NCI-H524 (cell line): Measurements from ENCODE around the gene STAT5A.
A peak's percentile ranks its signal among the peaks of the same experiment; 100 is the strongest.

Experiments used
- DNase-seq, 2 experiments: peaks; one replicate each; lab custom pipeline; 2025; lab: John Stamatoyannopoulos, UW

STAT5A gene

DNA sequence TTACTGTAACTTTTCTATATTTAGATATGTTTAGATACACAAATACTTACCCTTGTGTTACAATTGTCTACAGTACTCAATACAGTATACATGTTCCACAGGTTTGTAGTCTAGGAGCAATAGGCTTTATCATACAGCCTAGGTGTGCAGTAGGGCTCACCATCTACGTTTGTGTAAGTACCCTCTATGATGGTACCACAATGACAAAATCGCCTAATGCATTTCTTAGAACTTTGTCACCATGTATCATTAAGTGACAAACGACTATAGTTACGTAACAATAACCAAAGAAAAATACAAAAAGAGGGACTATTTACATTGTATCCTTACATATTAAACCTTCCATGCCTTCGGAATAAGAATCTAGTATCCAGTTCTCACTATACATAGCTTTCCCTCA is 20.1 kb upstream of the STAT5A start:
- DNase-seq: no peak

DNA sequence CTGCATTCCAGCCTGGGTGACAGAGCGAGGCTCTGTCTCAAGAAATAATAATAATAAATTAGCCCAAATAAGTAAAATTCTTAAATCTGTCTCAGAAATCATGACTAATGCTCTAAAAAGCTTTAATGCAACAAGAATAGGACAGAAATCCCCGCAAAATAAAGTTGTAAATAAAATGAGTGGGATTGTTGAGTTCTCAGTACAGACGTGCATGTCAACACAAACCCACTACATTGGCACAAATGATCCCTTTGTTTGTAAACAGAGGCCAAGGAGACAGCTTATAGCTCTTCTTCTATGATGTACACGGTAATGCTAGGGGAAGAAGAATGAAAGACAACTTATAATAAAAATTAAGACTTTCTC is 18.1 kb upstream of the STAT5A start:
- DNase-seq: no peak

- no peak for DNase-seq
Observed at GRCh38 chr17:42270596-42270995, 17.7 kb upstream of the STAT5A start.

GRCh38 chr17:42271006-42271778 is 17.1 kb upstream of the STAT5A start:
- no peak for DNase-seq

GRCh38 chr17:42271779-42272035 is 16.6 kb upstream of the STAT5A start:
- DNase-seq: no peak

GRCh38 chr17:42272162-42272907 is 16.0 kb upstream of the STAT5A start:
- DNase-seq: no peak

- DNase-seq: no peak
Observed at GRCh38 chr17:42273474-42274252, 14.6 kb upstream of the STAT5A start.

GRCh38 chr17:42274253-42274542 is 14.1 kb upstream of the STAT5A start:
- DNase-seq: no peak

- DNase-seq: peak in 1 of 2 experiments; percentile 64
Observed at GRCh38 chr17:42274812-42275526, 13.3 kb upstream of the STAT5A start.

- DNase-seq: peak; percentile 38 to 52
Observed at GRCh38 chr17:42275527-42276358, 12.6 kb upstream of the STAT5A start.

GRCh38 chr17:42276359-42276608 is 12.0 kb upstream of the STAT5A start, which contains the start of gene STAT5B:
Gene STAT5B (minus strand): TSS chr17:42276391. CDS start chr17:42232127, 44,264 bp downstream.
- peak; percentile 27 to 76 for DNase-seq

GRCh38 chr17:42276609-42277341 is 11.5 kb upstream of the STAT5A start:
- DNase-seq: peak in 1 of 2 experiments; percentile 50

GRCh38 chr17:42277342-42277712 is 11.0 kb upstream of the STAT5A start:
- no peak for DNase-seq

DNA sequence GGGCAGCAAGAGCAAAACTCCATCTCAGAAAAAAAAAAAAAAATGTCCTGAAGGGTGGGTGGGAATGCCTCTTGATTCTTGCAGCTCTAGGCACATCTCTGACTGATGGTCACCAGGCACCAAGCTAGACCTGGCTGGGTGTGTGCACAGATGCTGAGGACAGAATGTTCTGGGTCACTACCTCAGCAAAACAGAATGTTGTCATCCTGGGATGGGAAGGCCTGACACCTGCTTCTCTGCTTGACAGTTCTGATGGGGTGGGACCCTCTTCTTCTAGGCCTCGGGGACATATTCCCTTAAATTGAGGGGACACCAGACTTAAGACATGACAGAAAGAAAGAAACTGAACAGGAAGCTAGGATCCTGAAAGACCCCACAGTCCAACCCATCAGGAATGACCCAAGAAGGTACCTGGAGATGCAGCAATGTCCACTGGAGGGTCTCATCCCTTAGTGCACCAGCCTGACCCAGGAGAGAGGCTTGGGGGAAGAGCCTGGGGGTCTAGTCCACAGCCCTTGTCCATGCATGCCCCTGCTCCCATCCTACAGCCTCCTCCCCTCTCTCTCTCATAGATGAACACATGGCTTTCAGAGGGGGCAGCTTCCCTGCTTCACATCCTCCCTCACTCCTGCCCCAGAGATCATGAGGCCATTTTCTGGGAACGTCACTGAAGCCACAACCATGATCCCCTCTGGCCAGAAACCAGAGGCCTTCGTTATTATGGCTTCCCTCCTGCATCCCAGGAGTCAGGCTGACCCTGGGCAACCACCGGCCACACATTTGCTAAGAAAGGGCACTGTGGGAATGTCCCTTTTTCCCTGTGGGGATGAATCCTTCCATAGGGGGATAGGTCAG is 8.3 kb upstream of the STAT5A start:
- DNase-seq: no peak

DNA sequence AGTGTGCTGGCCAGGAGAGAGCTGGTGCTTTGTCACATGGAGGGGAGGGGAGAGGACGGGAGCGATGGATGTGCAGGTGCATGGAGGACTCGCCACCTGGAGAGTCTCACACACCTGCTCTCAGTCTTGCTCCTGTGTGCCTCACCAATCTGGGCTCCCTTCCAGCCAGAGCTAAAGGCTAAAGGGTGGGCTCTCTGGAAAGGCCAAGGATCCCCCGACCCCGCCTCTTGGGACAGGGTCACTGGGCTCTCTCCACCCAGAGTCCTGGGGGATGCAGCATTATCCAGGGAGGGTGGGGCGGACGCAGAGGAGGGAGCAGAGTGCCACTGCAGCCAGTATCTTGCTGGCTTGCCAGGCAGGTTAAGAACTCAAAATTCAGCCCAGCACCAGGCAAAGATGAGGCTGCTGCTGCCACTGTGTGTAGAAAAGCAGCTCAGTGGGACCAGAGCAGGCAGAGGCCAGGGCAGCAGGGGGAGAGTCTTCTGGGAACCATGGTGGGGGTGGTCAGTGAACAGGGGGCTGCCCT is 6.7 kb upstream of the STAT5A start:
- no peak for DNase-seq

DNA sequence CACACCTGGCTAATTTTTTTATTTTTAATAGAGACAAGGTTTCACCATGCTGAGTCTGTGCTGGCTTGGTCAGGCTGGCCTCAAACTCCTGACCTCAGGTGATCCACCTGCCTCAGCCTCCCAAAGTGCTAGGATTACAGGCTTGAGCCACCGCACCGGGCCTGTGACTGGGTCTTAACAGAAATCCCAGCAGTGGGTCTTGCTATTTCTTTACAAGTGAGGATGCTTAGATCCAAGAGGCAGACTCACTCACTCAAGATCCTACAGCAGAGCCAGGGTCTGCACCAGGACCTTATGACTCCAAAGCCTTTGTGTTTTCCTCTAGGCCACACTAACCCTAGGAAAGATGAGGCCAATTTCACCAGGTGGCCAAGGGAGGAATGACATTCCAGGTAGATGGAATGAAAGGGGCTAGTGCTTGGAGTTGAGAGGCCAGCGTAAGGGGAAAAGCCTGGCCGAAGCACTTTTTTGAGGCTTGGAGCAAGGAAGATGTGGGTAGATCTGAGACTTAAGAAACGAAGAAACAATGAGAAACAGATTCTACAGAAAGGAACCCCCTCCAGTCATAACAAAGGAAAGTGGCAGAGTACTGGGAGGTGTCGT is 5.7 kb upstream of the STAT5A start:
- DNase-seq: no peak

DNA sequence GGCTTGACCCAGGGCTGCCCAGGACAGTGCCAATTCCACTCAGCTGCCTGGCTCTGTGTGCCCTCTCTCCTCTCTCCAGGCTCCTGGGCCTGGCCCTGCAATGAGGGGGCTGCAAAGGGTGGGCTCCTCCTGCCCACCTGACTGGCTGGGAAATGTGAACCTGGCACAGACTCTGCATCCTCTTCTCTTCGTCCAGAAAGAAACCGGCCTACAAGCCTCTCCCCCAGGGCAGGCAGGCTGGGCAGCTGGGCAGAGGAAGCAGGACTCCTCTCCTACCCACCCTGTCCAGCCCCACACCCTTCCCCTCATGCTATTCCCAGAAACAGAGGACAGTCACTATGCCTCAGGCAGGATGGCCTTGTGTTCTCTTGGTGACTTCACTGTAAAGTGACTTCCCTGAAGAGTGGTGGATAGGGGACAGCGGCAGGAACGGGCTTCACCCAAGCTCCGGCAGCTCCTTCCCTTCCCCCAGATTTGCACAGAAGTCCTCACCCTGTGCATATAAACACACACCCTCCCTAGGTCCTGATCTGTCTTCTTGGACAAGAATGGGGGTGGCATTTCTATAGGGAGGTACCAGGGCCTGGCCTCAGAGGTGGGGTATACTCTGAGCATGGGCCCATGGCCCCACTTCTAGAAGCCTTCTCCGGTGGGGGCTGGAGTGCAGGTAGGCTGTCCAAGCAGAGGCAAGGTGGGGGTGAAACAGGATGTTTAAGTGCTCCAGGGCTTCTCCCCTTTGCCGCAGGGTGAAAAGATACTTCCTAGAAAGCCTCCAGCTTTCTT is 4.9 kb upstream of the STAT5A start:
- no peak for DNase-seq

GRCh38 chr17:42284024-42284369 is 4.3 kb upstream of the STAT5A start:
- no peak for DNase-seq

GRCh38 chr17:42284566-42284965 is 3.7 kb upstream of the STAT5A start:
- peak; percentile 18 to 42 for DNase-seq
